ENCODE measurements around the gene AGPAT3. TPM values are rescaled to one million over a fixed set of nuclear protein-coding genes. Genes with fewer than 3 reads are reported as not detected.

The AGPAT3 gene, protein sequence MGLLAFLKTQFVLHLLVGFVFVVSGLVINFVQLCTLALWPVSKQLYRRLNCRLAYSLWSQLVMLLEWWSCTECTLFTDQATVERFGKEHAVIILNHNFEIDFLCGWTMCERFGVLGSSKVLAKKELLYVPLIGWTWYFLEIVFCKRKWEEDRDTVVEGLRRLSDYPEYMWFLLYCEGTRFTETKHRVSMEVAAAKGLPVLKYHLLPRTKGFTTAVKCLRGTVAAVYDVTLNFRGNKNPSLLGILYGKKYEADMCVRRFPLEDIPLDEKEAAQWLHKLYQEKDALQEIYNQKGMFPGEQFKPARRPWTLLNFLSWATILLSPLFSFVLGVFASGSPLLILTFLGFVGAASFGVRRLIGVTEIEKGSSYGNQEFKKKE
- total RNA-seq = 21.4 and 38.6 TPM in 2 replicates

GRCh38 chr21:43864962-43865539 lies at the start of gene AGPAT3:
Gene AGPAT3 (plus strand): TSS chr21:43865223. CDS start chr21:43959682, 94,459 bp downstream.

GRCh38 chr21:44011579-44012473 lies 146.8 kb downstream of the AGPAT3 start, which contains the start of gene TRAPPC10:
Gene TRAPPC10 (plus strand): TSS chr21:44012309. CDS start chr21:44012494, 185 bp downstream.

Other genes starting within 250 kb of the AGPAT3 start
- gene HSF2BP, start 205.7 kb upstream of the AGPAT3 start, total RNA-seq = 0.77 and 1.6 TPM in 2 replicates
- gene RRP1B, start 205.7 kb upstream of the AGPAT3 start, total RNA-seq = 10.5 and 11.8 TPM in 2 replicates
- 115 and 132 TPM in 2 replicates for gene PDXK, start 146.1 kb upstream of the AGPAT3 start, total RNA-seq
- gene CSTB, start 88.9 kb upstream of the AGPAT3 start, total RNA-seq = 19.9 and 21.6 TPM in 2 replicates
- 12.3 and 13.4 TPM in 2 replicates for gene RRP1, start 75.6 kb upstream of the AGPAT3 start, total RNA-seq
- 9.9 and 12.1 TPM in 2 replicates for gene TRAPPC10, start 147.1 kb downstream of the AGPAT3 start, total RNA-seq
- gene PWP2, start 242.2 kb downstream of the AGPAT3 start, total RNA-seq = 3.1 and 3.5 TPM in 2 replicates